Fibroblast of the aortic adventitia (primary cell): ENCODE measurements around the gene RIPK4. TPM values are rescaled to one million over a fixed set of nuclear protein-coding genes. Genes with fewer than 3 reads are reported as not detected.
"Not testable (repeated sequence)": the region's sequence is repeated elsewhere in the genome, so short reads cannot be mapped to it uniquely, and the experiment has no call there.

Experiments
- DNase-seq: peaks from one replicate; pipeline ENCODE4 v3.0.0-alpha.2; 2010; ENCODE audit warnings: low read depth
- H3K4me3 ChIP-seq: 2 replicates; pipeline ENCODE4 v1.5.1; 2011; ENCODE audit warnings: low read depth, mild to moderate bottlenecking, control low read depth, low read length, moderate library complexity
- CTCF ChIP-seq: IDR thresholded peaks from 2 replicates; pipeline ENCODE4 v1.5.1; 2011; ENCODE audit warnings: mild to moderate bottlenecking, low read length, control low read depth, inconsistent platforms; ENCODE audit not compliant: insufficient read depth
- total RNA-seq: library from RNA; depleted of rRNA; stranded (reverse); fragments of >200 nt; gene quantifications from 2 replicates; pipeline ENCODE4 v1.2.3, GENCODE V29; 2012; ENCODE audit warnings: low replicate concordance

Gene RIPK4
- total RNA-seq, 1 donor, result 0.45 TPM

DNA sequence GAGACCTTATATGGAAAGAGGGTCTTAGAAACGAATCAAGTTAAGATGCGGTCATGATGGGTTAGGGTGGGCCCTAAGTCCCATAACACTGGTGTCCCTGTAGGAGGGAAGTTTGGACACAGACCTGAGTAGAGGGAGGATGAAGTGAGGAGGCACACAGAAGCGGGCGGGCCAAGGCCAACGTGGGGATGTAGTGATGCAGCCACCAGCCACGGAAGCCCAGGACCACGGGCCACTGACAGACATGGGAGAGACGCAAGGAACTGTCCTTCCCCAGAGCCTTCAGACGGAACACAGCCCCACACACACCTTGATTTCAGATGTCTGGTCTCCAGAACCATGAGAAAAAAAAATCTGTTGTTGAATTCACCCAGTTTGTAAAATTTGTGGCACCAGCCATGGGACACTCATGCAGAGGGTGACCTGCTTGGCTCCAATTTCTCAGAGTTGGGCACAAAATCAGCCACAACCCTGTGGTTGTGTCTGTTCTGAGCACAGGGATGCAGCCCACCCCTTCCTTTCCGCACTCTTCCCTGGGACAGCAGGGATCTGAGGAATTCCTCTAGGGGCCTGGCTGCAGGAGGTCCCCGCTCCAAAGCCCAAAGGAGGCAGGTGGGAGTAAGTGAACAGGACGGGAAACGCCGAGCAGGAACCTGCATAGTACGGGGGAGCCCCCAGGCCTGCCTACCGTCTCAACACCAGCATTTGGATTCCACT is 61.1 kb downstream of the RIPK4 start:
- TF ChIP-seq CTCF, result no peak
- no peak for DNase-seq
- no peak overlapping the region for H3K4me3 ChIP-seq

GRCh38 chr21:41703857-41704501 is 62.9 kb downstream of the RIPK4 start:
- no peak overlapping the region for H3K4me3 ChIP-seq
- no peak for DNase-seq
- TF ChIP-seq CTCF, result no peak

GRCh38 chr21:41701749-41702148 is 65.1 kb downstream of the RIPK4 start:
- H3K4me3 ChIP-seq, result no peak overlapping the region
- DNase-seq, result no peak
- no peak for TF ChIP-seq CTCF

DNA sequence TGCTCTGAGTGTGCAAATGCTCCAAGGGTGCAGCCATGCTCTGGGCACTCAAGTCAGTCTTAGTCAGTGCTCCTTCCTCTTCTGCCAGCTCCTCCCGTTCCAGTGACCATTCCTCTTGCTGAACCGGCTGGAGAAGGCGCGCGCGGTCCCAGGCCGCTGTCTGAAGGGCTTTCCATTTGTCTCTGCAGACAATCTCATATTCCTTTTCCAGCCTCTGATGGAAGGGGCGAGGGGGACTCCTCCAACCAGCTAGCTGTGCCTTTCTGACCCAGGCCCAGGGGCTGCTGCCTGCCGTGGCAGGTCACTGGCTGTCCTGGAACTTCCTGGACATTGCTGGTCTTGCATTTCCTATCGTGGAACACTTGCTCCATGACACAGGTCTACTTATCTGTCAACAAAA is 67.5 kb downstream of the RIPK4 start:
- TF ChIP-seq CTCF, result no peak
- H3K4me3 ChIP-seq, result no peak overlapping the region
- DNase-seq, result no peak

GRCh38 chr21:41698071-41698470 is 68.8 kb downstream of the RIPK4 start:
- H3K4me3 ChIP-seq, result no peak overlapping the region
- TF ChIP-seq CTCF, result no peak
- DNase-seq, result no peak

DNA sequence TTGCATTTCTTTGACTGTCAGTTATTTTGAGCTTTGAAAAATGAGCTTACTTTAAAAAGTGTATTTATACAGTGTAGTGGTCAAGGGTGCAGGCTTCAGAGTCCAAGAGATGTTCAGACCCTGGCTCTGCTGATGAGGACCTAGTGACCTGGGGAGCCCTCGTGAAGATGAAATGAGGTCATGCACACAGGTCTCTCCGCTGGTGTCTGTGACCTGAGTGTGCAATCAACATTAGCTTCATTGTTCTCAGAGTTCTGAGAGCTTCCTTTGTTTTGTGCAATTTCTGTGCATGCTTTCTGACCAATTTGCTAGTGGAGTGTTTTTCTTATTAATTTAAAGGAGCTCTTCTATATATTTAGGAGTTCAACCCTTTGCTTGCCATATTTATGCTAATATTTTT is 71.3 kb downstream of the RIPK4 start:
- H3K4me3 ChIP-seq, result no peak overlapping the region
- DNase-seq, result no peak
- TF ChIP-seq CTCF, result no peak

DNA sequence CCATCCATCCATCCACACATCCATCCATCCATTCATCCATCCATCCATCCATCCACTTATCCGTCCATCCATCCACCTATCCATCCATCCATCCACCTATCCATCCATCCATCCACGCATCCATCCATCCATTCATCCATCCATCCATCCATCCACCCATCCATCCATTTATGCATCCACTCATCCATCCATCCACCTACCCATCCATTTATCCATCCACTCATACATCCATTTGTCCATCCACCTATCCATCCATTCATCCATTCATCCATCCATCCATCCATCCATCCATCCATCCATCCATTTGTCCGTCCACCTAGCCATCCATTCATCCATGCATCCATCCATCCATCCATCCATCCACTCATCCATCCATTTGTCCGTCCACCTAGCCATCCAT is 72.8 kb downstream of the RIPK4 start:
- DNase-seq, H3K4me3 ChIP-seq: not testable (repeated sequence)
